Mesenchymal stem cell (in vitro differentiated cells and primary cell): Measurements from ENCODE around the gene ACAN.
A peak's percentile ranks its signal among the peaks of the same experiment; 100 is the strongest.

Experiments
- DNase-seq: peaks from one replicate; pipeline ENCODE4 v3.0.0-alpha.2; 2013
- H2AFZ ChIP-seq: one replicate; pipeline ENCODE4 v1.6.1; 2013; ENCODE audit warnings: low read depth, mild to moderate bottlenecking, control low read depth, inconsistent platforms, low read length, moderate library complexity
- H2AK5ac ChIP-seq: 2 replicates; pipeline ENCODE4 v1.6.1; 2013; ENCODE audit warnings: low read length, moderate library complexity, mild to moderate bottlenecking, inconsistent platforms; ENCODE audit not compliant: severe bottlenecking
- H2BK120ac ChIP-seq: one replicate; pipeline ENCODE4 v1.6.1; 2013; ENCODE audit warnings: low read depth, mild to moderate bottlenecking, inconsistent platforms, low read length, moderate library complexity
- H2BK12ac ChIP-seq, 2 experiments: one replicate each; pipeline ENCODE4 v1.6.1; 2013; ENCODE audit warnings: inconsistent platforms in 2 of 2, low read length in 2 of 2, mild to moderate bottlenecking in 2 of 2, moderate library complexity in 2 of 2, control low read depth in 1 of 2
- H2BK15ac ChIP-seq: one replicate; pipeline ENCODE4 v1.6.1; 2013; ENCODE audit warnings: mild to moderate bottlenecking, low read depth, inconsistent platforms; ENCODE audit not compliant: poor library complexity, severe bottlenecking
- H2BK5ac ChIP-seq: 2 replicates; pipeline ENCODE4 v1.6.1; 2013; ENCODE audit warnings: low read depth, mild to moderate bottlenecking, low read length, control low read depth, inconsistent platforms; ENCODE audit not compliant: poor library complexity, severe bottlenecking
- H3K14ac ChIP-seq, 2 experiments: one replicate each; pipeline ENCODE4 v1.6.1; 2013; ENCODE audit warnings: inconsistent platforms in 2 of 2, low read length in 2 of 2, control low read depth in 1 of 2, mild to moderate bottlenecking in 1 of 2, moderate library complexity in 1 of 2
- H3K18ac ChIP-seq, 2 experiments: one replicate each; pipeline ENCODE4 v1.6.1; 2013; ENCODE audit warnings: inconsistent platforms in 2 of 2, low read length in 2 of 2, control low read depth in 1 of 2, low read depth in 1 of 2, mild to moderate bottlenecking in 1 of 2
- H3K23ac ChIP-seq, 2 experiments: one replicate each; pipeline ENCODE4 v1.6.1; 2013; ENCODE audit warnings: inconsistent platforms in 2 of 2, low read length in 2 of 2, mild to moderate bottlenecking in 2 of 2, moderate library complexity in 2 of 2, control low read depth in 1 of 2
- H3K27ac ChIP-seq: 2 replicates; pipeline ENCODE4 v1.5.1; 2013; ENCODE audit warnings: mild to moderate bottlenecking, moderate library complexity, low read length, control low read depth, inconsistent platforms; ENCODE audit not compliant: poor library complexity, severe bottlenecking
- H3K27me3 ChIP-seq, 2 experiments: 2 replicates each; pipeline versions ENCODE4 v1.6.1 to v1.7.0; 2013; ENCODE audit warnings: low read length in 2 of 2, mild to moderate bottlenecking in 2 of 2, moderate library complexity in 2 of 2, control low read depth in 1 of 2, inconsistent platforms in 1 of 2; ENCODE audit not compliant: control insufficient read depth in 1 of 2, insufficient read depth in 1 of 2
- H3K36me3 ChIP-seq, 2 experiments: 2 replicates each; pipeline versions ENCODE4 v1.6.1 to v1.7.0; 2013; ENCODE audit warnings: low read length in 2 of 2, control low read depth in 1 of 2, inconsistent platforms in 1 of 2, low read depth in 1 of 2, mild to moderate bottlenecking in 1 of 2; ENCODE audit not compliant: insufficient read depth in 2 of 2, control insufficient read depth in 1 of 2
- H3K4ac ChIP-seq, 2 experiments: one replicate each; pipeline ENCODE4 v1.6.1; 2013; ENCODE audit warnings: inconsistent platforms in 2 of 2, low read length in 2 of 2, mild to moderate bottlenecking in 2 of 2, moderate library complexity in 2 of 2, control low read depth in 1 of 2, low read depth in 1 of 2
- H3K4me1 ChIP-seq: 2 replicates; pipeline ENCODE4 v1.6.1; 2013; ENCODE audit warnings: low read depth, low read length, control low read depth; ENCODE audit not compliant: control insufficient read depth, insufficient read depth
- H3K4me2 ChIP-seq: 2 replicates; pipeline ENCODE4 v1.6.1; 2013; ENCODE audit warnings: low read length, mild to moderate bottlenecking, inconsistent platforms; ENCODE audit not compliant: poor library complexity, severe bottlenecking
- H3K4me3 ChIP-seq, 2 experiments: 2 replicates each; pipeline versions ENCODE4 v1.5.1 to v1.7.0; 2013; ENCODE audit warnings: low read length in 2 of 2, mild to moderate bottlenecking in 2 of 2, control low read depth in 1 of 2, low read depth in 1 of 2; ENCODE audit not compliant: insufficient read depth in 1 of 2
- H3K79me1 ChIP-seq: replicated peaks from 2 replicates; pipeline ENCODE4 v1.6.1; 2013; ENCODE audit warnings: mild to moderate bottlenecking, control low read depth, low read length, inconsistent platforms; ENCODE audit not compliant: poor library complexity, severe bottlenecking
- H3K9ac ChIP-seq: 2 replicates; pipeline ENCODE4 v1.7.0; 2013; ENCODE audit warnings: mild to moderate bottlenecking, low read length, moderate library complexity
- H3K9me3 ChIP-seq: 2 replicates; pipeline ENCODE4 v1.7.0; 2013; ENCODE audit warnings: mild to moderate bottlenecking, low read length; ENCODE audit not compliant: control insufficient read depth
- H4K8ac ChIP-seq: one replicate; pipeline ENCODE4 v1.6.1; 2013; ENCODE audit warnings: inconsistent platforms, mild to moderate bottlenecking, low read length, moderate library complexity
- H4K91ac ChIP-seq: one replicate; pipeline ENCODE4 v1.6.1; 2013; ENCODE audit warnings: mild to moderate bottlenecking, low read length, inconsistent platforms
- WGBS: methylation state at CpG from one replicate; pipeline ENCODE4 v1.1.7; 2013; ENCODE audit warnings: mixed read lengths; 5-methylcytosine and 5-hydroxymethylcytosine counted together

The ACAN gene

GRCh38 chr15:88847144-88847543 lies 43.9 kb downstream of the ACAN start:
- Histone ChIP-seq H3K14ac (no peak overlapping the region), H3K18ac (no peak overlapping the region), H2BK15ac (no peak overlapping the region), H3K4me1 (no peaks in the 10 kb centered on the region), H4K91ac (no peak overlapping the region), H3K23ac (no peak overlapping the region), H4K8ac (no peak overlapping the region), H2BK12ac (no peak overlapping the region), H2BK5ac (no peak overlapping the region), H3K27ac (no peak overlapping the region), H3K4me2 (no peak overlapping the region), H3K27me3 (peaks cover 8 to 50% of the 10 kb centered on the region in 2 experiments), H2AFZ (no peak overlapping the region), H2AK5ac (no peak overlapping the region), H3K9ac (no peak overlapping the region), H3K9me3 (no peaks in the 10 kb centered on the region), H2BK120ac (no peak overlapping the region), H3K36me3 (no peaks in the 10 kb centered on the region), H3K79me1 (no peaks in the 10 kb centered on the region), H3K4me3 (no peak overlapping the region), H3K4ac (no peak overlapping the region)
- no peak for DNase-seq
- 76% methylated on average over 20 of the region's 20 CpGs for WGBS

DNA sequence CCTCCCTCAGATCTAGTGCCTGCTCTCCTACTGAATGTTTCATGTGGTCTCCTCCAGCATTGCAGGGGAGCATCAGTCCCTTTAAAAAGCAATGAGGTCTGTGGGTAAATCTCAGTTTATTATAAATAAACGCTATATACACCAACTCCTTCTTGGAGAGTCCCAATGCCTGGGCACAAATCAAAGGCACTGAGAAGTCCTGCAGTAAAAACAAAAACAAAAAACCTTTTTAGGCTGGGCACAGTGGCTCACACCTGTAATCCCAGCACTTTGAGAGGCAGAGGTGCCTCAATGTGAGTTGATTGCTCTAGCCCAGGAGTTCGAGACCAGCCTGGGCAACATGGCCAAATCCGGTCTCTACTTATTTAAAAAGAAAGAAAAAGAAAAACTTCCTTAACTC lies 45.0 kb downstream of the ACAN start:
- Histone ChIP-seq H3K9me3 (no peaks in the 10 kb centered on the region), H2BK12ac (no peak overlapping the region), H3K4me3 (no peak overlapping the region), H3K4me2 (no peak overlapping the region), H2BK120ac (no peak overlapping the region), H3K23ac (no peak overlapping the region), H2BK15ac (no peak overlapping the region), H3K79me1 (no peaks in the 10 kb centered on the region), H3K9ac (no peak overlapping the region), H3K27me3 (peaks cover 15 to 53% of the 10 kb centered on the region in 2 experiments), H3K18ac (no peak overlapping the region), H3K4me1 (no peaks in the 10 kb centered on the region), H4K91ac (no peak overlapping the region), H3K4ac (no peak overlapping the region), H2AFZ (no peak overlapping the region), H3K27ac (no peak overlapping the region), H2BK5ac (no peak overlapping the region), H3K36me3 (no peaks in the 10 kb centered on the region), H4K8ac (no peak overlapping the region), H2AK5ac (no peak overlapping the region), H3K14ac (no peak overlapping the region)
- no peak for DNase-seq
- 89% methylated on average over 3 of the region's 3 CpGs for WGBS

DNA sequence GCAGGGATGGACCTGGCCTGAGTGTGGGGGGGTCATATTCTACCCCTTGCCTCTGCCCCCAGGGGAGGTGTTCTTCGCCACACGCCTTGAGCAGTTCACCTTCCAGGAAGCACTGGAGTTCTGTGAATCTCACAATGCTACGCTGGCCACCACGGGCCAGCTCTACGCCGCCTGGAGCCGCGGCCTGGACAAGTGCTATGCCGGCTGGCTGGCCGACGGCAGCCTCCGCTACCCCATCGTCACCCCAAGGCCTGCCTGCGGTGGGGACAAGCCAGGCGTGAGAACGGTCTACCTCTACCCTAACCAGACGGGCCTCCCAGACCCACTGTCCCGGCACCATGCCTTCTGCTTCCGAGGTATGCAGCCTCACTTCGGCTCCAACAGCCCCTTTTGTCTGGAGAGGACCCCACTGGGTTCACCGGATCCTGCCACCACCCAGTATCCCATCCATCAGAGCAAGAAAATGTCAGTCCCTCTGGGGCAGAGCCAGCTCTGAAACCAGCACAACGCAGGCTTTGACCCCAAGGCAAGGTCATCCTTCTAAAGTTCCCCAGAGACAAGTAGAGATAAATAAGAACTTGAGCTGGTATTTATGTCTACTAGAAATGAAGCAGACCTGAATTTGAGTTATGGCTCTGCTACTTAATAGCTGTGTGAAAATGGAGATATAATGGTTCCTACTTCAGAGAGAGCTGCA lies 46.3 kb downstream of the ACAN start:
- no peak overlapping the region for H2BK15ac ChIP-seq
- no peaks in the 10 kb centered on the region for H3K79me1 ChIP-seq
- no peak overlapping the region for H4K91ac ChIP-seq
- no peak overlapping the region for H3K14ac ChIP-seq
- H3K4ac ChIP-seq = no peak overlapping the region
- H3K9ac ChIP-seq = no peak overlapping the region
- H3K27me3 ChIP-seq = peaks cover 15 to 53% of the 10 kb centered on the region in 2 experiments
- no peak overlapping the region for H2BK12ac ChIP-seq
- H2BK120ac ChIP-seq = no peak overlapping the region
- H4K8ac ChIP-seq = no peak overlapping the region
- WGBS = 78% methylated on average over 22 of the region's 22 CpGs
- DNase-seq = peak; percentile 2
- H2BK5ac ChIP-seq = no peak overlapping the region
- no peak overlapping the region for H2AK5ac ChIP-seq
- no peak overlapping the region for H3K27ac ChIP-seq
- H3K4me1 ChIP-seq = no peaks in the 10 kb centered on the region
- no peaks in the 10 kb centered on the region for H3K36me3 ChIP-seq
- peaks cover 2% of the 10 kb centered on the region for H3K9me3 ChIP-seq
- H3K18ac ChIP-seq = no peak overlapping the region
- no peak overlapping the region for H2AFZ ChIP-seq
- no peak overlapping the region for H3K23ac ChIP-seq
- peak overlapping the region in 1 of 2 experiments; percentile 12 for H3K4me3 ChIP-seq
- no peak overlapping the region for H3K4me2 ChIP-seq

GRCh38 chr15:88852476-88852875 lies 49.2 kb downstream of the ACAN start:
- Histone ChIP-seq H2BK120ac (no peak overlapping the region), H4K8ac (no peak overlapping the region), H2BK15ac (no peak overlapping the region), H2BK12ac (no peak overlapping the region), H2AK5ac (no peak overlapping the region), H4K91ac (no peak overlapping the region), H3K23ac (no peak overlapping the region), H2BK5ac (no peak overlapping the region), H3K18ac (no peak overlapping the region), H3K27ac (no peak overlapping the region), H3K4me1 (no peaks in the 10 kb centered on the region), H3K9ac (no peak overlapping the region), H3K36me3 (no peaks in the 10 kb centered on the region), H2AFZ (no peak overlapping the region), H3K14ac (no peak overlapping the region), H3K79me1 (no peaks in the 10 kb centered on the region), H3K9me3 (peaks cover 7% of the 10 kb centered on the region), H3K4me2 (no peak overlapping the region), H3K4me3 (no peak overlapping the region), H3K4ac (no peak overlapping the region), H3K27me3 (peaks cover 15 to 55% of the 10 kb centered on the region in 2 experiments)
- DNase-seq = no peak
